ENCODE data around the gene ORC1. TPM values are rescaled to one million over a fixed set of nuclear protein-coding genes. Genes with fewer than 3 reads are reported as not detected.
"Not testable (repeated sequence)": the region's sequence is repeated elsewhere in the genome, so short reads cannot be mapped to it uniquely, and the experiment has no call there.

ORC1 gene
- total RNA-seq, 1 donor from 2014 or later = 0.66 TPM

- no peak for DNase-seq (ENCODE audit: low spot score)
Measured at GRCh38 chr1:52386458-52386857, 17.8 kb downstream of the ORC1 start.

DNA sequence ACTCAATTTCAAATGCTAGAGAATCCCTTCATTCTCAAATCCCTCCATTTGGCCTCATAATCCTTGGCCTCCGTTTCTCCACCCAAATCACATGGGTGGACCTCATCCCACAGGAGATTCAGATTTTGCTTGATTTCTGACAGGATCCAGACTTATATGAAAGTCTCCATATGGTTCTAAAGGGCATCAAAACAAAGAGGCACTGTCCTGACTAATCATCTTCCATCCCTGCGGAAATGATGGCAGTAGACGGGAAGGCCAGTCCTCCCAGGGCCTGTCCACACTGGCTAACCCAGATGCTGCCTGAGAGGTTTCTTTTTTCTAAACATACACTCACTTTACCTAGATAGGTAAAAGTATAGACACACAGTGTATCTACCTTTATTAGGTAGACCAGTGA is 18.8 kb downstream of the ORC1 start:
- DNase-seq (ENCODE audit: low spot score) = no peak

DNA sequence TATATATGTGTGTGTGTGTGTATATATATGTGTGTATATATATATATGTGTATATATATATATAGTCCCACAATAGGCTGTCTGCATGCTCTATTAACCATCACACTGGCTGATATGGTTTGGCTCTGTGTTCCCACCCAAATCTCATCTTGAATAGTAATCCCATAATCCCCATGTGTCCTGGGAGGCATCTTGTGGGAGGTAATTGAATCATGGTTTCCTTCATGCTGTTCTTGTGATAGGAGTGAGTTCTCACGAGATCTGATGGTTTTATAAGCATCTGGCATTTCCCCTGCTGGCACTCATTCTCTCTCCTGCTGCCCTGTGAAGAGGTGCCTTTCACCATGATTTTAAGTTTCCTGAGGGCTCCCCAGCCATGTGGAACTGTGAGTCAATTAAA is 34.4 kb downstream of the ORC1 start:
- DNase-seq (ENCODE audit: low spot score) = not testable (repeated sequence)

GRCh38 chr1:52368383-52369172 is 35.6 kb downstream of the ORC1 start:
- peak; percentile 52 for DNase-seq (ENCODE audit: low spot score)

DNA sequence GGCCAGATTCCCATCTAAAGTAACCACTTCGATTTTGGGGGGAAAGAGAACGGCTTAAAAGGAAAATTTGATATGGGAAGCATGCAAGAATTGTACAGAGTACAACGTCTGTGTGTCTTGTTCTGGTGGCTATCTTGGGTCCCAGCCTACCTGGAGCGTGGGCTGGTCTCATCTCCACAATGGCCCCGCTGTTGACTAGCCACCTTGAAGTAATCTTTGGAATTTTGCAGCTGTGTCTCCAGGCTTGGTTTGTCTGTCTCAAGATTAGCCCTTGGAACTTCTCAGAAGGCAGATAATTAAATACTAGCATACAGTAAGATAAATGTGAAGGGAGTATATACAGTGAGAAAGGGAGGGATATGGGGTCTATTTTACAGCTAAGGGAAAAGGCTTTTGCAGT is 37.0 kb downstream of the ORC1 start:
- DNase-seq (ENCODE audit: low spot score) = no peak

DNA sequence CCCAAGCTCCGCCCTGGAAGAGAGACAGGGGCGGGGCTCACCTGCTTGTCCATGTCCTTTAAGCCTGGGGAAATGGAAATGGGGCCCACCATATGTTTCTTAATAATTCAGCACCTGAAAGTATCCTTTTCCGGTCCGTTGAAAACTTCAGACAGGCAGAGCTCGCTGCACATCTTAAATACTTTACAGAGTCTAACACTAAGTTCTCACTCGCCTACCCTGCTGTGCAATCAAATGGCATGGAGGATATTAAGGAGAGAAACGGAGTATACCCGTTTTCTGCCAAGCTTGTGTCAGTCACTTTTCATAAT is 37.8 kb downstream of the ORC1 start:
- no peak for DNase-seq (ENCODE audit: low spot score)

- peak; percentile 99 for DNase-seq (ENCODE audit: low spot score)
Measured at GRCh38 chr1:52365746-52366516, 38.3 kb downstream of the ORC1 start, which contains the start of gene CC2D1B. Gene CC2D1B (minus strand): TSS chr1:52366205. CDS start chr1:52364620, 1,585 bp downstream.

GRCh38 chr1:52365071-52365745 is 39.0 kb downstream of the ORC1 start:
- DNase-seq (ENCODE audit: low spot score) = peak; percentile 27

DNA sequence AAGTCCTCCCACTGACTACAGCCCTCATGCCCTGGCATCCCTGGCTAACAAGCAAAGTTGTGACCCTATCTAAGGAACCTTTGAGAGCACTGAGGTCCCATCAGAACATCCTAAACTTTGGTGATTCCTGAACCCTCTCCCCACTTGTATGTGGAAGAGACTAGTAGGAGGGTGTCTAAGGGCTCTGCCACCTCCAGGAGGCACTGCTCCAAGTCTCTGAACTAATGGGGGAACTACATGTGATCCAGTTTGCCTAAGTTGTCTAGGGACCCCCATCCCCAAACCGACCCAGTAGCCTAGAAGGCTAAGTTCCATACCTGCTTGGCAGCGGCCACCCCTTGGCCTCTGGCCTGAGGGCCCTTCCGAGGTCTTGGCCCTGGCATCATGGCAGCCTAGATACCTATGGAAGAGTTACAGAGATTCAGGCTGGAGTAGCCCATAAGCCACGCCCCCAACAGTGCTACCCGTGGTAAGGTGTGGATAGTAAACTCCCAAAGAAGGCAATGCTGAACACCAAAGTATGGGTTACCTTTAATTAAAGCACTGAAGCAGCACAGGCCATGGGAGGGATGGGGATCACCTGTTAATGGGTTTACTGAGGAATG is 39.9 kb downstream of the ORC1 start:
- no peak for DNase-seq (ENCODE audit: low spot score)

GRCh38 chr1:52360595-52360968 is 43.6 kb downstream of the ORC1 start:
- no peak for DNase-seq (ENCODE audit: low spot score)

DNA sequence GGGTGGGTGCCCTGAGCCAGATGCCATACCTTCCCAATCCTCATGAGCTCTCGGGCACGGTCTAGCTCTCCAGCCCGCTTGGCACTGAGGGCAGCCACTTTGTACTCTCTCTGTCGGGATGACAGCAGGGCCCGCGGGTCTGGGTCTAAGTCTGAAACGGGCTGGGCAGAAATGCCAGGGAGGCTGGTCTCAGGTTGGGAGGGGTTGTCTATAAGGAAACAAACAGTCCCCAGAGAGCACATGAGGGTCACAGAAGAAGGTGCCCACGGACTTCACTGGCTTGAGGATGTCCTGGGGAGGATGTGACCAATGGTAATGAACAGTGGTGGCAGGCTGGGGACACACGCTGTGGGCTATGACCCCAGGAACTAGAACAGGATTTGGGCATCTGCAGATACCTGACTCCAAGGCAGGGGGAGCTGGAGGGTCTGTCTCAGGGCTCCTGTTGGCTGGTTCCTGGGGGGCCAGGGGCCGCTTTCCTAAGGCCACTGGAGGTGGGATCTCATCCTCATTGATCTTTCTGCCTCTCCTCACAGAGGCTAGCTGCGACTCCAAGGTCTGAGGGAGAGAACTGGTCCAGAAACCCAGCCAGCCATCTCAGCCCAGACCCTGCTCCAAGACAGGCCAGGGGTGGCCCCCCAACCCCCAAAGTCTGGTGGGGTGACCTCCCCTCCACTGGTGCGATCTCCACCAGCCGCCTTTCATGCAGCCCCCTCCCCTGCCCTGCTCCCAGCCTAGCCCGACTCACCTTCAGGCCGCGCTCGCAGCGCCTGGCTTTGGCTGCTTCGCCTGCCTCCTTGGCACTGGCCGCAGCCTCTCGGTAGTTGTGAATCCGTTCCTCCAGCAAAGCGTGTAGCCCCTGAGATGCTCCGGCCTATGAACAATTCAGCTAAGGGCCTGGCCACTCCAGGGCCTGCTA is 44.3 kb downstream of the ORC1 start:
- no peak for DNase-seq (ENCODE audit: low spot score)

DNA sequence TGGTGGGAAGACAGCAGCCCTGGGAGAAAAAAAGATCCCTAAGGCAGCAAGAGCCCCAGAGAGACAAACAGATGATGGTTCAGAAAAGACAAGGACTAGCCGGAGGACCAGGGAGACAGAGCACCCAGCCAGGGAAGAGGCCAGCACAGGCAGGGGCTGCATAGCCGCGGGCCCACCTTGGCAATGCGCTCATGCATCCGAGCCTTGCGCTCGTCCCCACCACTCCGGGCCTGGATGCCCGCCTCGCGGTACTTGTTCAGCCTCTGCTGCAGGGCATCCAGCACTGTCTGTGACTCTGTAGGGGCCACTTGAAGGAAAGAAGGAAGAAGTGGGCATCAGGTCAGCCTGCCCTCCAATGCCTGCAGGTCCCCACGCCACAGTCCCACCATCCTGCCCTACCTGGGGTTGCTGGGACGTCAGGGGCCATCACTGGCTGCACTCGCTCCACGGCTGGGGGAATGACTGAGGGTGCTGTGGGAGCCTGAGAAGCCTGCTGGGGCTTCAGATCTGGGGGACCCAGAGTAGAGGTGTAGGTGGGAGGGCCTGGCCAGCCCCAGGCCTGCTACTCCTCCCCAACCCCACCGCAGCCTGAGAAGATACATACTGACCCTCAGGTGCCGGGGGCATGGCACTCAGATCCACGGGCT is 45.2 kb downstream of the ORC1 start:
- no peak for DNase-seq (ENCODE audit: low spot score)

GRCh38 chr1:52357397-52357796 is 46.8 kb downstream of the ORC1 start:
- DNase-seq (ENCODE audit: low spot score) = no peak

DNA sequence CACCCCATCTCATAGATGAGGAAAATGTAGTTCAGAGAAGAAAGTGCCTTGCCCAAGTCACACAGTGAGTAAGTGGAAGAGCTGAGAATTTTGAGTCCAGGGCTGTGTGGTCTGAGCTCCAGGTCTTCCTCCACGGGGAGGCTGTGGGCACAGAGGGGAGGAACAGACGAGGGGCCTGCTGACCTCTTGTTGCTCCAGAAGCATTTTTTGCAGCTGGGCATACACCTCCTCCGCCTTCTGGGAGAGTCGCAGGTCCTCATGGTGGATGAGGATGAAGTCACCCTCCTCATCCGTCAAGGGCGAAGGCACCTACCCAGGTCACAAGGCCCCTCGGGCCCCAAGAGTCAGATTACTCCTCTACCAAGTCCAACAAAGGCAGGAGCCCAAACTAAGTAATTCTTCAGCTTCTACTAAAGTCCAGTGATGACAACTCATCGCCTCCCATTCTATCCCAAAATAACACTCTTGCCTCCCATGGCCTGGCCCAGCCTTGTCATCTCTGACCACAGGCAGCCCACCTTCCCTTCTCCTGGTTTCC is 47.3 kb downstream of the ORC1 start:
- no peak for DNase-seq (ENCODE audit: low spot score)

- DNase-seq (ENCODE audit: low spot score) = no peak
Measured at GRCh38 chr1:52355847-52356505, 48.2 kb downstream of the ORC1 start.

DNA sequence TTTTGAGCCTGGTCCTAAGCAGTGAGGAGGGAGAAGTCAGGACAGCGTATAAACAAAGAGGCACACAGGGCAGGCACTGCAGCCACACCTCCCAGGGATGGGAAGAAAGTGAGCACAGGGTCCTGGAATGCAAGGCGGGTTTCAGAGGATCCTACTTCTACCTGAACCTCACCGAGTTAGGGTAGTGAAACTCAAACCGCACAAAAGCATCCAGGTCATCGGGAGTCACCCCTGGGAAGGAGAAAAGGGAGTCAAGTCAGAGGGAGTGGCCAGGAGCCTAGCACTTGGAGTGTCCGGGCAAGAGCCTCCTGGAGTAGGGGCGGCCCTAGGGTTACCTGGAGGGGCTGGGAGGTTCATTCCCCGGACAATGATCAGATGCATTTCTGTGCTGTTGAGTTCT is 48.8 kb downstream of the ORC1 start:
- no peak for DNase-seq (ENCODE audit: low spot score)

DNA sequence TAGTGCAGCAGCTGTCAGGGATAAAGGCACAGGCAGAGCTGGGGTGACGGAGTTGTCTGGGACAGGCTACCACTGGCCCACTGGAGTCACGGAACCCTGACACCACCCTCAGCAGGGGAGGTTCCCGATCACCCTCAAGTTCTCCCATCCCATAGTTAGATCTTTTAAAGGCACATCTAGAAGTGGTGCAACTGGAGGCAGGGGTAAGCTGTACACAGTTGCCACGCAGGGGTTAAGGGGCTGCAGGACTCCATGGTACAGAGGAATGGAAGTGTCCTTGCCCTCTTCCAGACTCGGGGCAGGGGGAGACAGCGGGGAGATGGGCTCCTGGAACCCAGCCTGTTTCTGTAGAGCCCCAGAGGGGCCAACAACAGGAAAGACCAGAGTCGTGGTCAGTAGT is 51.5 kb downstream of the ORC1 start:
- DNase-seq (ENCODE audit: low spot score) = no peak

DNA sequence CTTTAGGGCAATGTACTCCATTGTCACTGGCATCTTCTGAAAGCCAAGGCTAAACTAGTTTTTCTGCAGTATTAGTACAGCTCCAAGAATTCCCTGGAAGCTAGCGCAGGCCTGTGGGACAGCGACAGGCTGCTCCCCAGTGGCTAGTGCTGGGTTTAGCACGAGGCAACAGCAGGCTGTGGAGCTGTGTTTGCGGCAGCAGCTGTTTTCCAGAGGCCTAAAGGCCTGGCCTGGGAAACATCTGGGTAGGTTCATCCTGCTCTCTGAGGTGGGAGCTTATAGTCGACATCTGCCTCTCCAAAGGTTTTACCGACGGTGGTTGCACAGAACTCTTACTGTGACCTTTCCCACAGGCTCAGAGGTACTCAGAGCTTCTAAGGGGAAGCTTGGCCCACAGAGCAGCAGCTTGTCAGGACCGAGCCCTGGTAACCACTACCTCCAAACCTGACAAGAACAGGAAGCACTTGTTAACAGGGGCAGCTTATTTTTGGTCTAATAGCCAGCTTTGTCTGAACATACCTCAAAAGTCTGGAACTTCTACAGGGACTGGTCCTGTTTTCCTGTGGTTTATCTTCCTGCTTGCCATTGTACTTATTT is 55.4 kb downstream of the ORC1 start:
- no peak for DNase-seq (ENCODE audit: low spot score)

DNA sequence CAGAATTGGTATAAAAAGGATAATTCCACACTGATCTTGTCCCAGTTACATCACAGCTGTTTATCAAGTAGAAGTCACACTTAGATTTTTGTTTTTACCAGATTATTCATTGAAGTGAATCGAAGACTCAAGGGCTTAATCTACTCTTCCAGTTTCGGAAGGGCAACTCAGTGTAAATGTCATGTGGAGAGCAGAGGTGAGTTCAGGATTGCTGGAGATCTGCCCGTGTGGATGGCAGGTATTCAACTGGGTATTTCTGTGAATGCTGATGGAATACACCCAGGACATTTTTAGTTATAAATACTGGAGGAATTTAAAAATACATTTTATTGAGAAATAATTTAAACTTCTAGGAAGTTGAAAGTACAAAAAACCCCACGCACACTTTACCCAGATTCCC is 57.6 kb downstream of the ORC1 start:
- DNase-seq (ENCODE audit: low spot score) = no peak

- DNase-seq (ENCODE audit: low spot score) = no peak
Measured at GRCh38 chr1:52345252-52345651, 59.0 kb downstream of the ORC1 start.

Data from mucosa of gallbladder (tissue), 1 donor.